HepG2 (cell line): Measurements from ENCODE around the gene C6orf136. TPM values are rescaled to one million over a fixed set of nuclear protein-coding genes. Genes with fewer than 3 reads are reported as not detected.

Experiments
- BATF2 ChIP-seq: sonication (generic); formaldehyde crosslinking; IDR thresholded peaks from 2 replicates; pipeline ENCODE4 v1.8.0; 2022; ENCODE audit warnings: mild to moderate bottlenecking, missing genetic modification reagents, moderate library complexity
- CAMTA2 ChIP-seq: sonication (generic); formaldehyde crosslinking; IDR thresholded peaks from 2 replicates; pipeline ENCODE4 v1.4.0; 2020; ENCODE audit warnings: mild to moderate bottlenecking, missing genetic modification reagents, borderline replicate concordance
- HNRNPH1 ChIP-seq: fragments of 200-400 bp; formaldehyde crosslinking; optimal IDR thresholded peaks from 2 replicates; pipeline ENCODE3; 2017; ENCODE audit warnings: mild to moderate bottlenecking, low read depth, low read length
- KAT7 ChIP-seq: IDR thresholded peaks from 2 replicates; pipeline ENCODE4 v1.6.1; 2018; ENCODE audit warnings: borderline replicate concordance, missing compliant biosample characterization
- MAFF ChIP-seq: IDR thresholded peaks from 2 replicates; pipeline ENCODE4 v1.6.1; 2011; ENCODE audit warnings: low read depth, low read length, improper control_type of control experiment
- MED1 ChIP-seq: sonication (generic); formaldehyde crosslinking; IDR thresholded peaks from 2 replicates; pipeline ENCODE4 v1.4.0; 2020; ENCODE audit warnings: missing genetic modification reagents
- ZBTB40 ChIP-seq, 2 experiments: fragments of 450-650 bp in 1 of 2; sonication (generic) in 1 of 2; formaldehyde crosslinking in 1 of 2; IDR thresholded peaks; 2 replicates each; pipeline versions ENCODE4 v1.6.1 to v1.8.0; 2016 to 2022; ENCODE audit warnings: antibody characterized with exemption in 1 of 2, mild to moderate bottlenecking in 1 of 2, missing genetic modification reagents in 1 of 2
- ZNF558 ChIP-seq: sonication (generic); formaldehyde crosslinking; IDR thresholded peaks from 2 replicates; pipeline ENCODE4 v1.9.0; 2022; ENCODE audit warnings: mild to moderate bottlenecking, missing genetic modification reagents, borderline replicate concordance
- ZNF709 ChIP-seq: sonication (generic); formaldehyde crosslinking; IDR thresholded peaks from 2 replicates; pipeline ENCODE4 v1.5.0; 2020; ENCODE audit warnings: mild to moderate bottlenecking, missing genetic modification reagents
- ZNF773 ChIP-seq: sonication (generic); formaldehyde crosslinking; IDR thresholded peaks from 2 replicates; pipeline ENCODE4 v1.4.0; 2020; ENCODE audit warnings: missing genetic modification reagents, borderline replicate concordance
- ZNF780A ChIP-seq: sonication (generic); formaldehyde crosslinking; IDR thresholded peaks from 2 replicates; pipeline ENCODE4 v1.8.0; 2022; ENCODE audit warnings: mild to moderate bottlenecking, missing genetic modification reagents, moderate library complexity
- polyA plus RNA-seq, 8 experiments: library from polyadenylated mRNA; depleted of rRNA in 3 of 8; stranded (reverse) in 7 of 8; unstranded in 1 of 8; fragments of >200 nt; fragmentation: Illumina TruSeq in 4 of 8; extraction: Trizol in 4 of 8; gene quantifications; 2 replicates each; pipeline versions ENCODE4 v1.2.1 to v1.2.3, GENCODE V29; 2011 to 2016; ENCODE audit warnings: low read depth in 4 of 8, missing spikeins in 1 of 8, mixed read lengths in 1 of 8; ENCODE audit not compliant: insufficient read depth in 1 of 8
- total RNA-seq, 5 experiments: library from RNA; depleted of rRNA; stranded (reverse); fragments of >200 nt; fragmentation: Illumina TruSeq; extraction: Trizol; gene quantifications; 2 replicates each; pipeline ENCODE4 v1.2.3, GENCODE V29; 2016; ENCODE audit warnings: low read depth in 1 of 5
- TF ChIP-seq, protein P1 (sequence below): sonication (generic); formaldehyde crosslinking; conservative IDR thresholded peaks from 2 replicates; pipeline ENCODE4 v1.8.0; 2022; ENCODE audit warnings: mild to moderate bottlenecking, moderate library complexity, missing genetic modification reagents
- TF ChIP-seq, protein P2 (sequence below): sonication (generic); formaldehyde crosslinking; IDR thresholded peaks from 2 replicates; pipeline ENCODE4 v1.9.0; 2021; ENCODE audit warnings: missing genetic modification reagents, borderline replicate concordance

The C6orf136 gene
- total and polyA plus RNA-seq, 2 of the 13 experiments (the other 11 are each of a cell fraction or from before 2014, with no cell fraction given): 12.0 to 26.2 TPM

- TF ChIP-seq ZNF773 (CRISPR knock-in tag) (no peak), MAFF (no peak), KAT7 (CRISPR knock-in tag) (peak; percentile 92; the same call in 1 of the 2 replicates), ZNF780A (no peak), HNRNPH1 (no peak), ZNF558 (CRISPR knock-in tag) (no peak), BATF2 (CRISPR knock-in tag) (no peak), ZNF709 (no peak), MED1 (CRISPR knock-in tag) (peak; percentile 72), ZBTB40 (IDR thresholded peaks at IDR 0.05) (no peak), ZBTB40 (CRISPR knock-in tag; IDR thresholded peaks at IDR 0.05) (no peak), CAMTA2 (CRISPR knock-in tag) (no peak)
- TF ChIP-seq, protein P1, sequence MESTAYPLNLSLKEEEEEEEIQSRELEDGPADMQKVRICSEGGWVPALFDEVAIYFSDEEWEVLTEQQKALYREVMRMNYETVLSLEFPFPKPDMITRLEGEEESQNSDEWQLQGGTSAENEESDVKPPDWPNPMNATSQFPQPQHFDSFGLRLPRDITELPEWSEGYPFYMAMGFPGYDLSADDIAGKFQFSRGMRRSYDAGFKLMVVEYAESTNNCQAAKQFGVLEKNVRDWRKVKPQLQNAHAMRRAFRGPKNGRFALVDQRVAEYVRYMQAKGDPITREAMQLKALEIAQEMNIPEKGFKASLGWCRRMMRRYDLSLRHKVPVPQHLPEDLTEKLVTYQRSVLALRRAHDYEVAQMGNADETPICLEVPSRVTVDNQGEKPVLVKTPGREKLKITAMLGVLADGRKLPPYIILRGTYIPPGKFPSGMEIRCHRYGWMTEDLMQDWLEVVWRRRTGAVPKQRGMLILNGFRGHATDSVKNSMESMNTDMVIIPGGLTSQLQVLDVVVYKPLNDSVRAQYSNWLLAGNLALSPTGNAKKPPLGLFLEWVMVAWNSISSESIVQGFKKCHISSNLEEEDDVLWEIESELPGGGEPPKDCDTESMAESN (CRISPR knock-in tag): peak; percentile 28; the same call in 1 of the 2 replicates
- TF ChIP-seq, protein P2, sequence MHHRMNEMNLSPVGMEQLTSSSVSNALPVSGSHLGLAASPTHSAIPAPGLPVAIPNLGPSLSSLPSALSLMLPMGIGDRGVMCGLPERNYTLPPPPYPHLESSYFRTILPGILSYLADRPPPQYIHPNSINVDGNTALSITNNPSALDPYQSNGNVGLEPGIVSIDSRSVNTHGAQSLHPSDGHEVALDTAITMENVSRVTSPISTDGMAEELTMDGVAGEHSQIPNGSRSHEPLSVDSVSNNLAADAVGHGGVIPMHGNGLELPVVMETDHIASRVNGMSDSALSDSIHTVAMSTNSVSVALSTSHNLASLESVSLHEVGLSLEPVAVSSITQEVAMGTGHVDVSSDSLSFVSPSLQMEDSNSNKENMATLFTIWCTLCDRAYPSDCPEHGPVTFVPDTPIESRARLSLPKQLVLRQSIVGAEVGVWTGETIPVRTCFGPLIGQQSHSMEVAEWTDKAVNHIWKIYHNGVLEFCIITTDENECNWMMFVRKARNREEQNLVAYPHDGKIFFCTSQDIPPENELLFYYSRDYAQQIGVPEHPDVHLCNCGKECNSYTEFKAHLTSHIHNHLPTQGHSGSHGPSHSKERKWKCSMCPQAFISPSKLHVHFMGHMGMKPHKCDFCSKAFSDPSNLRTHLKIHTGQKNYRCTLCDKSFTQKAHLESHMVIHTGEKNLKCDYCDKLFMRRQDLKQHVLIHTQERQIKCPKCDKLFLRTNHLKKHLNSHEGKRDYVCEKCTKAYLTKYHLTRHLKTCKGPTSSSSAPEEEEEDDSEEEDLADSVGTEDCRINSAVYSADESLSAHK (CRISPR knock-in tag): no peak
Measured at GRCh38 chr6:30678964-30679726, 32.2 kb downstream of the C6orf136 start (continued).
